Natural killer cell (primary cell): ENCODE data around the gene FSHR. TPM values are rescaled to one million over a fixed set of nuclear protein-coding genes. Genes with fewer than 3 reads are reported as not detected.

Experiments used
- ATAC-seq, 3 donors: fragments of 150-1000 bp in 2 of 3; fragments of 200-7000 bp in 1 of 3; cut with Tn5 transposase; 1 replicate in 1 of 3; 2 replicates in 2 of 3; pipeline ENCODE4 v1.10.0; 2021; ENCODE audit warnings: mild to moderate bottlenecking in 2 of 3, moderate library complexity in 2 of 3
- DNase-seq, 2 donors: peaks; one replicate each; pipeline versions ENCODE4 v3.0.0 to v3.0.0-alpha.2; 2013 to 2021; ENCODE audit warnings: mixed read lengths in 1 of 2
- H3K27ac ChIP-seq: one replicate; pipeline ENCODE4 v1.5.1; 2013; ENCODE audit warnings: mild to moderate bottlenecking, low read length
- H3K27me3 ChIP-seq: one replicate; pipeline ENCODE4 v1.6.1; 2013; ENCODE audit warnings: low read length; ENCODE audit not compliant: control insufficient read depth, insufficient read depth
- H3K36me3 ChIP-seq: one replicate; pipeline ENCODE4 v1.6.1; 2013; ENCODE audit warnings: low read length; ENCODE audit not compliant: control insufficient read depth, insufficient read depth
- H3K4me1 ChIP-seq: one replicate; pipeline ENCODE4 v1.6.1; 2013; ENCODE audit warnings: low read length; ENCODE audit not compliant: control insufficient read depth, insufficient read depth
- H3K4me3 ChIP-seq: one replicate; pipeline ENCODE4 v1.5.1; 2013; ENCODE audit warnings: low read length
- H3K9me3 ChIP-seq: one replicate; pipeline ENCODE4 v1.6.1; 2013; ENCODE audit warnings: low read length; ENCODE audit not compliant: control insufficient read depth, insufficient read depth
- H3K27ac Mint-ChIP-seq, 2 donors: one replicate each; pipeline ENCODE4 v1.8.0; 2022; ENCODE audit warnings: mild to moderate bottlenecking in 2 of 2, mixed read lengths in 2 of 2, moderate library complexity in 1 of 2
- H3K27me3 Mint-ChIP-seq, 2 donors: one replicate each; pipeline ENCODE4 v1.8.0; 2022; ENCODE audit warnings: low read depth in 2 of 2, mixed read lengths in 2 of 2
- H3K36me3 Mint-ChIP-seq: one replicate; pipeline ENCODE4 v1.8.0; 2022; ENCODE audit warnings: mixed read lengths
- H3K4me1 Mint-ChIP-seq, 2 donors: one replicate each; pipeline ENCODE4 v1.8.0; 2022; ENCODE audit warnings: mixed read lengths in 2 of 2
- H3K4me3 Mint-ChIP-seq: one replicate; pipeline ENCODE4 v1.8.0; 2022; ENCODE audit warnings: mild to moderate bottlenecking, moderate library complexity, mixed read lengths
- H3K9me3 Mint-ChIP-seq, 2 donors: one replicate each; pipeline ENCODE4 v1.8.0; 2022; ENCODE audit warnings: mixed read lengths in 2 of 2
- CTCF ChIP-seq: fragments of 200-600 bp; IDR thresholded peaks from one replicate; pipeline ENCODE4 v1.8.0; 2022; ENCODE audit warnings: antibody characterized with exemption
- WGBS: methylation state at CpG from one replicate; pipeline ENCODE4 v1.1.7; 2013; ENCODE audit warnings: missing lambda C conversion rate; ENCODE audit not compliant: insufficient coverage; 5-methylcytosine and 5-hydroxymethylcytosine counted together
- intact Hi-C: fragments of 100-400 bp; cut with micrococcal nuclease; formaldehyde crosslinking; loops from one replicate; pipeline ENCODE4 v1.14.2; 2022
- total RNA-seq, 4 donors: library from RNA; stranded (reverse); fragments of 120-200 nt in 1 of 4; gene quantifications; one replicate each; pipeline versions ENCODE4 v1.2.3 to v1.2.4, GENCODE V29; 2013 to 2022

Gene FSHR
- total RNA-seq, 3 donors from 2014 or later (not counting 1 experiment from before 2014, with no cell fraction given) = not detected

DNA sequence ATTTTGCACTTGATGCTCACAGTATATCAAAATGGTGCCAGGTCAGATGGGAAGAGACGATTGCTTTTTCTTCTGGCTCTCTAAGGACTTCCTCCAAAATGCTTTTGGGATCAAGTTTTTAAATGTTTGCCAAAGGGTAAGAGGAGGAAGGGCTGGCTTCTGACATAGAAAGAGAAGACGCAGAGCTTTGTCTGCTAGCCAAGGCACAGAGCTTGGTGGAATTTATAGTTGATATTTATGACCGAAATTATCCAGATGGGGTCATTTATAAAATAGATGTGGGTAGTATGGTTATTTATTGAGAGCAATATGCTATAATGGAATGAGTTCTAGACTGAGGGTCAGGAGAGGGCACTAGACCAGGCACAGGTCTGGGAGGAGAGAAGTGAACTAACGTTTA, 193.3 kb downstream of the FSHR start:
- Mint-ChIP-seq H3K27ac (no peak overlapping the region), H3K4me1 (no peaks in the 10 kb centered on the region), H3K27me3 (no peaks in the 10 kb centered on the region), H3K4me3 (no peak overlapping the region), H3K9me3 (no peaks in the 10 kb centered on the region), H3K36me3 (no peaks in the 10 kb centered on the region)
- intact Hi-C loops = no loop called here
- TF ChIP-seq CTCF = no peak
- Histone ChIP-seq H3K4me3 (no peak overlapping the region), H3K27me3 (no peaks in the 10 kb centered on the region), H3K27ac (no peak overlapping the region), H3K36me3 (no peaks in the 10 kb centered on the region), H3K9me3 (no peaks in the 10 kb centered on the region), H3K4me1 (no peaks in the 10 kb centered on the region)
- no peak for ATAC-seq
- DNase-seq = no peak
- 87% methylated on average over 3 of the region's 4 CpGs for WGBS

- Mint-ChIP-seq H3K4me1 (no peaks in the 10 kb centered on the region), H3K9me3 (peaks cover 0 to 4% of the 10 kb centered on the region in 2 donors), H3K27ac (no peak overlapping the region), H3K4me3 (no peak overlapping the region), H3K36me3 (no peaks in the 10 kb centered on the region), H3K27me3 (peaks cover 0 to 2% of the 10 kb centered on the region in 2 donors)
- no peak for TF ChIP-seq CTCF
- H3K4me1 ChIP-seq = no peaks in the 10 kb centered on the region
- intact Hi-C loops = no loop called here
- DNase-seq = no peak
- no peaks in the 10 kb centered on the region for H3K36me3 ChIP-seq
- H3K27ac ChIP-seq = no peak overlapping the region
- H3K27me3 ChIP-seq = no peaks in the 10 kb centered on the region
- no peak overlapping the region for H3K4me3 ChIP-seq
- no peaks in the 10 kb centered on the region for H3K9me3 ChIP-seq
- ATAC-seq = no peak
These were observed 199.4 kb downstream of the FSHR start for GRCh38 chr2:48954935-48955334.

GRCh38 chr2:48954311-48954710, 200.0 kb downstream of the FSHR start:
- H3K36me3 ChIP-seq = no peaks in the 10 kb centered on the region
- no peak for ATAC-seq
- intact Hi-C loops = no loop called here
- Mint-ChIP-seq H3K27ac (no peak overlapping the region), H3K36me3 (no peaks in the 10 kb centered on the region), H3K27me3 (peaks cover 0 to 2% of the 10 kb centered on the region in 2 donors), H3K4me1 (no peaks in the 10 kb centered on the region), H3K9me3 (peaks cover 0 to 4% of the 10 kb centered on the region in 2 donors), H3K4me3 (no peak overlapping the region)
- H3K27ac ChIP-seq = no peak overlapping the region
- no peaks in the 10 kb centered on the region for H3K9me3 ChIP-seq
- no peaks in the 10 kb centered on the region for H3K27me3 ChIP-seq
- no peak for DNase-seq
- no peak overlapping the region for H3K4me3 ChIP-seq
- 87% methylated on average over 3 of the region's 3 CpGs for WGBS
- TF ChIP-seq CTCF = no peak
- H3K4me1 ChIP-seq = no peaks in the 10 kb centered on the region

DNA sequence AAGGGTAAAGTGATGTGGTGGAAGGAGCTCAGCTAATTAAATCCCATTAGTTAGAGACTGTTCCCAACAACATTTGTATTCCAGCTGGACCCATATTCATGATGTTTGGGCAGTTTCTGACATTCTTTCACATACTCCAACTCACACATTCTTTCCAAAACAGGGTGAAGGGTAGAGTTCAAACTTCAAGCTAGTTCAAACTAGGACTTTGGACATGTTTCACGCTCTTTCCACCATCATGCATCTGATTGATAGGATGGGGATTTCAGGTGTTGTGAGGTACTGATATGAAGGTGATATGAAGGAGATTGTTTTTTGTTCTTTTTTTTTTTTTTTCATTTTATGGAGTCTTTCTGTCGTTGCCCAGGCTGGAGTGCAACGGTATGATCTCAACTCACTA, 201.7 kb downstream of the FSHR start:
- Mint-ChIP-seq H3K4me3 (no peak overlapping the region), H3K9me3 (peaks cover 0 to 4% of the 10 kb centered on the region in 2 donors), H3K27ac (no peak overlapping the region), H3K36me3 (no peaks in the 10 kb centered on the region), H3K4me1 (no peaks in the 10 kb centered on the region), H3K27me3 (peaks cover 0 to 2% of the 10 kb centered on the region in 2 donors)
- Histone ChIP-seq H3K27ac (no peak overlapping the region), H3K9me3 (no peaks in the 10 kb centered on the region), H3K4me3 (no peak overlapping the region), H3K4me1 (no peaks in the 10 kb centered on the region), H3K27me3 (no peaks in the 10 kb centered on the region), H3K36me3 (no peaks in the 10 kb centered on the region)
- no peak for TF ChIP-seq CTCF
- intact Hi-C loops = no loop called here
- ATAC-seq (no peak), DNase-seq (no peak)
- WGBS = 78% methylated on average over 3 of the region's 3 CpGs
